ENCODE measurements around the gene MPPED2.

Gene MPPED2

DNA sequence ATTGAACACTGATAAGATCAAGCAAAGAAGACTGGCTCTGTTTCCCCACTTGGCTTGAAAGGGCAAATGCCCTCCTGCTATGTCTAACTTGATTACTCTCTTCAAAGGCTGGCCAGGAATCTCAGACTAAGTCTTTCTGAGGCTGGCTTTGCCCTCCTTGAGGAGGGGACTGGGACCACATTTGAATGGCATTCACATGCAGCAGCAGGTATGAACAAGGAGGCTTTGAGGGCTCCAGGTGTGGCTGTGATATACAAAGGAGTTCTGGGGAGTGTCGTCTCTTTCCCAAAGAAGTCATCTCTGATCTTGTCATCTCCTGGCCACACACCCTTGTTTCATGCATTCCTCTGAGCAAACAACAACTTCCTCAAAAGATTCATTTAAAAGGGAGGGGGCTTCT is 132.4 kb downstream of the MPPED2 start:
- Histone ChIP-seq H3K9ac (ENCODE audit: low read depth, low read length) (no peak overlapping the region; the same call in 1 of the 2 replicates), H3K9me3 (ENCODE audit: control insufficient read depth, insufficient read depth, low read length) (no peaks in the 10 kb centered on the region), H3K4me1 (ENCODE audit: insufficient read depth, low read length) (peaks cover 29% of the 10 kb centered on the region), H3K36me3 (ENCODE audit: insufficient read depth, low read length) (no peaks in the 10 kb centered on the region)

- H3K9ac ChIP-seq (ENCODE audit: low read depth, low read length), result no peak overlapping the region
- no peaks in the 10 kb centered on the region for H3K36me3 ChIP-seq (ENCODE audit: insufficient read depth, low read length)
- peaks cover 29% of the 10 kb centered on the region for H3K4me1 ChIP-seq (ENCODE audit: insufficient read depth, low read length)
- no peaks in the 10 kb centered on the region for H3K9me3 ChIP-seq (ENCODE audit: control insufficient read depth, insufficient read depth, low read length)
These were observed 133.3 kb downstream of the MPPED2 start for GRCh38 chr11:30452842-30453241.

DNA sequence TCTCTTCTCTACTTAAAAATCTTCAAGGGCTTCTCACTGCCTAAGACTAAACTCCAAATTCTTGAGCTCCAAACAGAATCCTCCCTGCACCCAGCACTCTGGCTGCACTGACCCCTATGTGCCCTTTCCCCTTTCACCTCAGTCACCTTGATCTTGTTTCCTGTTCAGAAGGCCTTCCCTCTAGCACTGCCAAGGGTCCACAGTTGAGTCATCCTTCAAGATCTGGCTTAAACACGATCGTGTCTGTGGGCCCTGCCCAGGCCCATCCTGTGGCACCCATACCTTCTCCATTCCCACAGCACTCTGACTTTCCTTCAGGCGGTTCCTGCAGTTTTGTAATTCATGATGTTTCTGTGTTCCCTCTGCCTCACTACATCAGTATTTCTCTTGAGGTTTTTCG is 134.0 kb downstream of the MPPED2 start:
- Histone ChIP-seq H3K9me3 (ENCODE audit: control insufficient read depth, insufficient read depth, low read length) (no peaks in the 10 kb centered on the region), H3K36me3 (ENCODE audit: insufficient read depth, low read length) (no peaks in the 10 kb centered on the region), H3K9ac (ENCODE audit: low read depth, low read length) (no peak overlapping the region), H3K4me1 (ENCODE audit: insufficient read depth, low read length) (peaks cover 33% of the 10 kb centered on the region)

GRCh38 chr11:30451626-30452025 is 134.5 kb downstream of the MPPED2 start:
- no peak overlapping the region for H3K9ac ChIP-seq (ENCODE audit: low read depth, low read length)
- H3K9me3 ChIP-seq (ENCODE audit: control insufficient read depth, insufficient read depth, low read length), result no peaks in the 10 kb centered on the region
- H3K4me1 ChIP-seq (ENCODE audit: insufficient read depth, low read length), result peaks cover 38% of the 10 kb centered on the region
- H3K36me3 ChIP-seq (ENCODE audit: insufficient read depth, low read length), result no peaks in the 10 kb centered on the region

- Histone ChIP-seq H3K4me1 (ENCODE audit: insufficient read depth, low read length) (peaks cover 41% of the 10 kb centered on the region), H3K9me3 (ENCODE audit: control insufficient read depth, insufficient read depth, low read length) (no peaks in the 10 kb centered on the region), H3K36me3 (ENCODE audit: insufficient read depth, low read length) (no peaks in the 10 kb centered on the region), H3K9ac (ENCODE audit: low read depth, low read length) (no peak overlapping the region)
These were observed 135.0 kb downstream of the MPPED2 start for GRCh38 chr11:30451167-30451566.

GRCh38 chr11:30447058-30447640 is 139.0 kb downstream of the MPPED2 start:
- Histone ChIP-seq H3K9me3 (ENCODE audit: control insufficient read depth, insufficient read depth, low read length) (no peaks in the 10 kb centered on the region), H3K36me3 (ENCODE audit: insufficient read depth, low read length) (no peaks in the 10 kb centered on the region), H3K9ac (ENCODE audit: low read depth, low read length) (no peak overlapping the region), H3K4me1 (ENCODE audit: insufficient read depth, low read length) (peaks cover 44% of the 10 kb centered on the region)

DNA sequence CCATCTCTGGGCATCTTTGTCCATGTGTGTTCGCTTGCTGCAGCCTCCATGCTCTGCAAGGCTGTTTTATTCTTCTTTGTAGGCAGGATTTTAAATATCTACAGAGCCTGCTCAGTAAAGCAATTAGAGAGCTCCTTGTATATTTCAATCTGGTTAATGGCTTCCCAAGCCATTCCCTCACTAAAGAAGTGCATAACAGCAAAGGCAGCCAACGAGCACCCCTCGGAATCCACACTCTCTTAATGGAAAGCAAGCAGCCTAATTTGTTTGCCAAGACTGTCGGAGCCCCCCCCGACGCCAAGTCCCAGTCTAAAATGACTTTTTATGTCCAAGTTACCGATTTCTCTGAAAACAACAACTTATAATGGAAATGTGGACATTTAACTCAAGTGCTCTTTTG is 139.6 kb downstream of the MPPED2 start:
- H3K36me3 ChIP-seq (ENCODE audit: insufficient read depth, low read length), result no peaks in the 10 kb centered on the region

GRCh38 chr11:30445056-30445455 is 141.1 kb downstream of the MPPED2 start:
- Histone ChIP-seq H3K9ac (ENCODE audit: low read depth, low read length) (no peak overlapping the region), H3K4me1 (ENCODE audit: insufficient read depth, low read length) (peaks cover 32% of the 10 kb centered on the region; the same call in 1 of the 2 replicates)

More for the DNA sequence above, 139.6 kb downstream of the MPPED2 start:
- no peaks in the 10 kb centered on the region for H3K9me3 ChIP-seq (ENCODE audit: control insufficient read depth, insufficient read depth, low read length)
- peaks cover 38% of the 10 kb centered on the region for H3K4me1 ChIP-seq (ENCODE audit: insufficient read depth, low read length)
- H3K9ac ChIP-seq (ENCODE audit: low read depth, low read length), result no peak overlapping the region

GRCh38 chr11:30440510-30440909 is 145.6 kb downstream of the MPPED2 start:
- H3K9ac ChIP-seq (ENCODE audit: low read depth, low read length), result no peak overlapping the region
- no peaks in the 10 kb centered on the region for H3K9me3 ChIP-seq (ENCODE audit: control insufficient read depth, insufficient read depth, low read length)
- H3K36me3 ChIP-seq (ENCODE audit: insufficient read depth, low read length), result no peaks in the 10 kb centered on the region
- peaks cover 19% of the 10 kb centered on the region; the same call in 1 of the 2 replicates for H3K4me1 ChIP-seq (ENCODE audit: insufficient read depth, low read length)

More at GRCh38 chr11:30445056-30445455, 141.1 kb downstream of the MPPED2 start:
- Histone ChIP-seq H3K9me3 (ENCODE audit: control insufficient read depth, insufficient read depth, low read length) (no peaks in the 10 kb centered on the region), H3K36me3 (ENCODE audit: insufficient read depth, low read length) (no peaks in the 10 kb centered on the region)

DNA sequence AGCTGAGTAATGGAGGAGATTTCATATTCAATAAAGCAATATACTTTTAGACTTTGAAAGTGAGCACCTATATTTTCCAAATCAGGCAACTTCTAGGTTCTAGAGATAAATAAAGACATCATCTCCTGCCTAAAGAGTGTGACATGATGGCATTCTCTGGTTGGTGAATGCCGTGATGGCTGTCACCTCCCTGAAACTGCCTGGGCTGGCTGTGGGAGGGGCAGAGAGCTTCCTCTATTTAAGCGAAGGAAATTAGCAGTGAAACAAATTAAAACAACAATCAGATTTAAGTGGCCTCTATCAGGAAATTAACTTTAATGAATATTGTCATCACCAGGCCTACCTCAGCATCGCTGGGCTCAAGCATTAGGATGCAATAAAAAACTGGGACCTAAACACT is 149.4 kb downstream of the MPPED2 start:
- no peak overlapping the region for H3K9ac ChIP-seq (ENCODE audit: low read depth, low read length)
- no peaks in the 10 kb centered on the region for H3K36me3 ChIP-seq (ENCODE audit: insufficient read depth, low read length)
- H3K4me1 ChIP-seq (ENCODE audit: insufficient read depth, low read length), result 0 out of 2 replicates have a peak, but pooled peaks cover 3% of the 10 kb centered on the region
- H3K9me3 ChIP-seq (ENCODE audit: control insufficient read depth, insufficient read depth, low read length), result no peaks in the 10 kb centered on the region

DNA sequence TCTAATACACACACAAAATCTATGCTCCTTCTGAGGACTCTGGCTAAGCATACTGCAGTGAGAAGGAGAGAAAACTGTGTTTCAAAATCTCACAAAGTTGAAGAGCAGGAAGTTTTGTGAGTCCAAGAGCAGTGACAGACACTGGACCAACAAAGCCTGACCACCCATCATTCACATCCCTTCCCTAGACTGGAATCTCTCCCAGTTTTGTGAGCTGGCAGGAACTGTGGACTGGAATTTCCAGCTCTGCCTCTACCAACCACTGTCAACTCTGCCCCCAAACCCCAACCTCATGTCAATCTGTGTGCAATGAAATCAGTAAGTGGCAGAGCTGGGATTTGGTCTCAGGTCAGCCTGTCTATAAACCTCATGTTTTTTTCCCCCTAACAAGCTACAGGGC is 150.7 kb downstream of the MPPED2 start:
- no peaks in the 10 kb centered on the region for H3K9me3 ChIP-seq (ENCODE audit: control insufficient read depth, insufficient read depth, low read length)
- H3K36me3 ChIP-seq (ENCODE audit: insufficient read depth, low read length), result no peaks in the 10 kb centered on the region
- H3K9ac ChIP-seq (ENCODE audit: low read depth, low read length), result no peak overlapping the region
- 0 out of 2 replicates have a peak, but pooled peaks cover 3% of the 10 kb centered on the region for H3K4me1 ChIP-seq (ENCODE audit: insufficient read depth, low read length)

GRCh38 chr11:30434901-30435300 is 151.3 kb downstream of the MPPED2 start:
- Histone ChIP-seq H3K36me3 (ENCODE audit: insufficient read depth, low read length) (no peaks in the 10 kb centered on the region), H3K4me1 (ENCODE audit: insufficient read depth, low read length) (0 out of 2 replicates have a peak, but pooled peaks cover 3% of the 10 kb centered on the region), H3K9me3 (ENCODE audit: control insufficient read depth, insufficient read depth, low read length) (no peaks in the 10 kb centered on the region), H3K9ac (ENCODE audit: low read depth, low read length) (no peak overlapping the region)

GRCh38 chr11:30433831-30434230 is 152.3 kb downstream of the MPPED2 start:
- no peaks in the 10 kb centered on the region for H3K9me3 ChIP-seq (ENCODE audit: control insufficient read depth, insufficient read depth, low read length)
- H3K9ac ChIP-seq (ENCODE audit: low read depth, low read length), result no peak overlapping the region
- H3K36me3 ChIP-seq (ENCODE audit: insufficient read depth, low read length), result no peaks in the 10 kb centered on the region
- peaks cover 8% of the 10 kb centered on the region; the same call in 1 of the 2 replicates for H3K4me1 ChIP-seq (ENCODE audit: insufficient read depth, low read length)

- H3K9me3 ChIP-seq (ENCODE audit: control insufficient read depth, insufficient read depth, low read length), result no peaks in the 10 kb centered on the region
- H3K36me3 ChIP-seq (ENCODE audit: insufficient read depth, low read length), result no peaks in the 10 kb centered on the region
- no peak overlapping the region for H3K9ac ChIP-seq (ENCODE audit: low read depth, low read length)
- peaks cover 8% of the 10 kb centered on the region; the same call in 1 of the 2 replicates for H3K4me1 ChIP-seq (ENCODE audit: insufficient read depth, low read length)
These were observed 153.4 kb downstream of the MPPED2 start for GRCh38 chr11:30432716-30433115.

DNA sequence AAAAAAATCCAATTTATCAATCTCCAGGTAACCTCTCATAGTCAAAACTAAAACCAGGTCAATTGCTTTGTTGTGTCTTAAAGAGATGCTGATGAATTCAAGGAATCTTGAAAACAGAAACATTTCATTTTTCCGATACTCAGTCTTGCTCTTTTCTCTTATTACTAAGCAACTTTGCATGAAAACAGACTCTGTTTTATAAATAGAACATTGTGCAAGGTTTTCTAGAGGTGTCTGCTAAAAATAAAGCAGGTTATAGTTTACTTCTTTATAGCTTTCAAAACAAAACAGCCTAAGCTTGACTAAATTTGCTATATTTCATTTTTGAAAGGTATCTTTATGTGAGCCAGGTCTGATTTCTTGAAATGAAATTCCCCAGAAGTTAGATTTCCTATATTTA is 154.0 kb downstream of the MPPED2 start:
- Histone ChIP-seq H3K9ac (ENCODE audit: low read depth, low read length) (no peak overlapping the region), H3K4me1 (ENCODE audit: insufficient read depth, low read length) (peaks cover 8% of the 10 kb centered on the region; the same call in 1 of the 2 replicates), H3K9me3 (ENCODE audit: control insufficient read depth, insufficient read depth, low read length) (no peaks in the 10 kb centered on the region), H3K36me3 (ENCODE audit: insufficient read depth, low read length) (no peaks in the 10 kb centered on the region)
